NB4 (cell line): ENCODE measurements around the gene GTF2H1.

Source experiments
- DNase-seq: peaks from one replicate; pipeline ENCODE4 v3.0.0; 2010; ENCODE audit warnings: low read depth
- H3K4me3 ChIP-seq: one replicate; pipeline ENCODE4 v1.5.1; 2011; ENCODE audit warnings: mild to moderate bottlenecking, low read depth, low read length, moderate library complexity
- MYC ChIP-seq: IDR thresholded peaks from 2 replicates; pipeline ENCODE4 v1.6.1; 2011; ENCODE audit warnings: low read depth, low read length
- POLR2A ChIP-seq: IDR thresholded peaks from 2 replicates; pipeline ENCODE4 v1.6.1; 2011; ENCODE audit warnings: mild to moderate bottlenecking; ENCODE audit not compliant: insufficient read length; ENCODE audit errors: extremely low read depth
- TF ChIP-seq, protein P1 (sequence below): IDR thresholded peaks from 2 replicates; pipeline ENCODE4 v1.6.1; 2011; ENCODE audit warnings: low read depth, low read length
- TF ChIP-seq, protein P2 (sequence below): IDR thresholded peaks from one replicate; pipeline ENCODE4 v1.5.1; 2012; ENCODE audit warnings: low read depth, low read length

Gene GTF2H1

DNA sequence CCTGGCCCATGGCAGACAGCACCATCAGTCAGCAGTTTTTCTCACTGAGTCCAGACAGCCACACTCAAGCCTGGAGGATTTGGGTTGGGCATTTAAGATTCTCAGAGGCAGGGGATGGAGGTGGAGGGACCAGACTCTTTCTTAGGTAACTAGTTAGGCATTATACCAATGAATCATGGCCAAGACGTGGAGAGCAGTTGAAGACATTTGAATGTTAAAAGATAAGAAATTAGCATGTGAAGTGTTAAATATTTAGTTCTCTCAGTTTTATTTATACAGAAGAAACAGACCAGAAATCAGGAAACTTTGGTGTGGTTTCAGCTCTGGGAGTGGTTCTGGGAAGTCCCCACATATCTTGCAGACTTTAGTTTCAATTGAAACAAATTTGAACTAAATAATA, 9.9 kb downstream of the GTF2H1 start:
- DNase-seq, result no peak
- H3K4me3 ChIP-seq, result no peak overlapping the region
- TF ChIP-seq, protein P1, sequence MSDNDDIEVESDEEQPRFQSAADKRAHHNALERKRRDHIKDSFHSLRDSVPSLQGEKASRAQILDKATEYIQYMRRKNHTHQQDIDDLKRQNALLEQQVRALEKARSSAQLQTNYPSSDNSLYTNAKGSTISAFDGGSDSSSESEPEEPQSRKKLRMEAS, result no peak
- no peak for TF ChIP-seq MYC
- TF ChIP-seq, protein P2, sequence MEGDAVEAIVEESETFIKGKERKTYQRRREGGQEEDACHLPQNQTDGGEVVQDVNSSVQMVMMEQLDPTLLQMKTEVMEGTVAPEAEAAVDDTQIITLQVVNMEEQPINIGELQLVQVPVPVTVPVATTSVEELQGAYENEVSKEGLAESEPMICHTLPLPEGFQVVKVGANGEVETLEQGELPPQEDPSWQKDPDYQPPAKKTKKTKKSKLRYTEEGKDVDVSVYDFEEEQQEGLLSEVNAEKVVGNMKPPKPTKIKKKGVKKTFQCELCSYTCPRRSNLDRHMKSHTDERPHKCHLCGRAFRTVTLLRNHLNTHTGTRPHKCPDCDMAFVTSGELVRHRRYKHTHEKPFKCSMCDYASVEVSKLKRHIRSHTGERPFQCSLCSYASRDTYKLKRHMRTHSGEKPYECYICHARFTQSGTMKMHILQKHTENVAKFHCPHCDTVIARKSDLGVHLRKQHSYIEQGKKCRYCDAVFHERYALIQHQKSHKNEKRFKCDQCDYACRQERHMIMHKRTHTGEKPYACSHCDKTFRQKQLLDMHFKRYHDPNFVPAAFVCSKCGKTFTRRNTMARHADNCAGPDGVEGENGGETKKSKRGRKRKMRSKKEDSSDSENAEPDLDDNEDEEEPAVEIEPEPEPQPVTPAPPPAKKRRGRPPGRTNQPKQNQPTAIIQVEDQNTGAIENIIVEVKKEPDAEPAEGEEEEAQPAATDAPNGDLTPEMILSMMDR, result no peak
- no peak for TF ChIP-seq POLR2A

DNA sequence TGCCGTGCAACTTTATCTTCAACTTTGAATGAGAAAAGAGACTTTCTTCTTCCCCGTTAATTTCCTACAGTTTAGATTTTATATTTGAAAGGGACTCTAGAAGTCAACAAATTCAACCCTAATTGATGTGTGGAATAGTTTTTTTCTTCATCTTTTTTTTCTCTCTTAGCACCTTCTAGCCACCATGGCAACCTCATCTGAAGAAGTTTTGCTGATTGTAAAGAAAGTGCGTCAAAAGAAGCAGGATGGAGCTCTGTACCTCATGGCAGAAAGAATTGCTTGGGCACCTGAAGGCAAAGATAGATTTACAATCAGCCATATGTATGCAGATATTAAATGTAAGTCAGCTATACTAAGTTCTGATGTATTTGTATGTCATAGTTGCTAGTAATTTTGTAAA, 10.5 kb downstream of the GTF2H1 start:
- TF ChIP-seq, protein P2, result no peak
- no peak for TF ChIP-seq MYC
- TF ChIP-seq, protein P1, result no peak
- no peak for TF ChIP-seq POLR2A
- no peak overlapping the region for H3K4me3 ChIP-seq

DNA sequence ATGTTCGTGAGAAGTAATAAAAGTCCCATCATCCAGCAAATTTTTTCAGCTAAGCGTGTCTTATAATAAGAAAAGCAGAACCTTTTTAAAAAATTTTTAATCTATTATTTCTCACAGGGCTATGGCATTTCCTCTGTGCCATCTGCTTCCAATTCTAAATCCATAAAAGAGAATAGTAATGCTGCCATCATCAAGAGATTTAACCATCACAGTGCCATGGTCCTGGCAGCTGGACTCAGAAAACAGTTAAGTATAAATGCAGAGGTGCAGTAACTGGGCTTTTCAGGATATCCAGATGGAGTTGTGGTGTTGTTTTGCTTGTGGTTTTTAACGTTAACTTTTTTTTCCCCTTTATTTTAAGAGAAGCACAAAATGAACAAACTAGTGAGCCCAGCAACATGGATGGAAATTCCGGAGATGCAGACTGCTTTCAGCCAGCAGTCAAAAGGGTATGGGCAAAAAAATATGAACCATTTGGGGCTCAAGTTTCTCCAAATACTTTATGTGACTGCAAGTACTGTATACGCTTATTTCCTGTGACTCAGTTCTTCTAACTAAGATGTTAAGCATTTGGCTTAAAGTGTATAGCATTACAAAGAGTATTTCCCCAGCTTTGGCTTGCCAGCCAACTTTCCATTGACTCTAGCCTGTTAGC, 25.2 kb downstream of the GTF2H1 start:
- no peak for DNase-seq
- TF ChIP-seq POLR2A (no peak), MYC (no peak)

More for the DNA sequence above, 10.5 kb downstream of the GTF2H1 start:
- DNase-seq, result no peak

DNA sequence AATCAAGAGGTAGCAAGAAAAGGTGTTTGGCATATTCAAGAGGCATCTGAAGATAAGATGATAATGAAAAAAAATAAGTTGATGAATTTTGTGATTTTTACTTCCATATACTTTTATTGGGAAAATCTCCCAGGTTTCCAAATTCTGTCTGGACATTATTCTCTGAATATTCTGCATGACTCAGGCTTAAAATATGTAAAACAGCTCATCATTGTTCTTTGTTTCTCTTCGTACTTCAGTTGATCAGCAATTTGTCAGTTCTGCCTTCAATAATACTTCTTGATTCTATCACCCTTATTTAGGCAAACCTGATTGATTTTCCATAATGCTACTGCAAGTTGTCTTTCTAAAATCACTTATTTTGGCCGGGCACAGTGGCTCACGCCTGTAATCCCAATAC, 30.2 kb downstream of the GTF2H1 start:
- H3K4me3 ChIP-seq, result no peak overlapping the region
- TF ChIP-seq, protein P1, result no peak
- DNase-seq, result no peak

More for the DNA sequence above, 25.2 kb downstream of the GTF2H1 start:
- H3K4me3 ChIP-seq, result no peak overlapping the region

DNA sequence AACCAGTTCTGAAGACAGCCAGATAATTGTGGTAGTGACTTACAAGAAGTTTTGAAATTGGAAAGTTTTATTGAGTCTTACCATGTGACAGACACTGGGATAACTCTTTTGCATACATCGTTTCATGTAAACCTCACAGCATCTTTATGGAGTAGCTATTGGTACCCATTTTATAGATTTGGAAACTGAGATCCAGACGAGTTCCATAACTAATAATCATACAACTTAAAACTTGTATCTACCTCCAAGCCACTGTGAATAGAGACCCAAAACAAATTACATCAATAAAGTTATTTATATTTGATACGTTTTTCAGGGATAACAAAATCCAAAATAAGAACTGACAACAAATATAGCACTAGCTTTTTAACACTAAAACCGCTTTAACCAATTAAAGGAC, 36.3 kb downstream of the GTF2H1 start:
- TF ChIP-seq, protein P1, result no peak
- TF ChIP-seq, protein P2, result no peak
- no peak for TF ChIP-seq MYC
- no peak for TF ChIP-seq POLR2A
- no peak for DNase-seq

DNA sequence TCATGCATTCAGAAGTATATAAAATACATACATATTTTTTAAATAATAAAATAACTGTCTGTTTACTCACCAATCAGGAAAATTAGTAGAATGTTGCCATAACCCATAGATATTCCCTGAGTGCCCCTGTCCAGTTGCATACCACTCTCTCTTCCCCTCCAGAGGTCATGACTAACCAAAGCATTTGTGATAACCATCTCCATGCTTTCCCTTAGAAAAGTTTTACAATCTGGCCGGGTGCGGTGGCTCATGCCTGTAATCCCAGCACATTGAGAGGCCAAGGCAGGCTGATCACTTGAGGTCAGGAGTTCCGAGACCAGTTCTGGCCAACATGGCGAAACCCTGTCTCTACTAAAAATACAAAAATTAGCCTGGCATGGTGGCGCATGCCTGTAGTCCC, 38.8 kb downstream of the GTF2H1 start:
- TF ChIP-seq, protein P1, result no peak
- TF ChIP-seq MYC (no peak), POLR2A (no peak)
- TF ChIP-seq, protein P2, result no peak
- DNase-seq, result no peak
- no peak overlapping the region for H3K4me3 ChIP-seq

More for the DNA sequence above, 36.3 kb downstream of the GTF2H1 start:
- H3K4me3 ChIP-seq, result no peak overlapping the region
